HepG2 (cell line): Measurements from ENCODE around the gene CTNNA3. TPM values are rescaled to one million over a fixed set of nuclear protein-coding genes. Genes with fewer than 3 reads are reported as not detected.

Experiments used
- ATAC-seq: fragments of 200-7000 bp; cut with Tn5 transposase; 3 replicates; pipeline ENCODE4 v1.9.1; 2020; ENCODE audit warnings: mild to moderate bottlenecking, moderate library complexity
- BruUV-seq: library from RNA; stranded (reverse); fragments of 400-500 nt; replicated peaks from 2 replicates; lab custom pipeline; 2021; lab: Mats Ljungman, UMichigan
- CTCF ChIA-PET: fragments of 300-600 bp; formaldehyde crosslinking; extraction: SDS; loops from one replicate; lab custom pipeline; 2021; ENCODE audit warnings: low total read pairs, inconsistent platforms, low intra/inter-chr PET ratio; lab: Yijun Ruan, JAX
- POLR2A ChIA-PET: fragments of 350-600 bp; sonication (Branson Sonifier 250); formaldehyde crosslinking; loops from one replicate; lab custom pipeline; 2020; ENCODE audit warnings: antibody characterized with exemption, inconsistent platforms; lab: Yijun Ruan, JAX
- DNase-seq: peaks from one replicate; pipeline ENCODE4 v3.0.0-alpha.2; 2015; ENCODE audit warnings: low spot score
- FAIRE-seq: peaks from 3 replicates; lab custom pipeline; 2011; peaks lifted over from hg19 to GRCh38; lab: Jason Lieb, UNC
- H2AFZ ChIP-seq: one replicate; pipeline ENCODE4 v1.6.1; 2011; ENCODE audit warnings: low read length, inconsistent platforms
- H3K27ac ChIP-seq: fragments of 300-600 bp; 3 replicates; pipeline ENCODE4 v1.8.0; 2011; ENCODE audit warnings: mixed run types, mild to moderate bottlenecking, mixed read lengths, low read length, inconsistent platforms; ENCODE audit not compliant: insufficient read depth; ENCODE audit errors: extremely low read length
- H3K27me3 ChIP-seq, 2 experiments: fragments of 200-600 bp in 1 of 2; 2 replicates in 1 of 2; 3 replicates in 1 of 2; pipeline versions ENCODE4 v1.6.0 to v1.8.0; 2011; ENCODE audit warnings: low read length in 2 of 2, mild to moderate bottlenecking in 2 of 2, moderate library complexity in 2 of 2, inconsistent platforms in 1 of 2; ENCODE audit not compliant: insufficient read depth in 2 of 2, control insufficient read depth in 1 of 2
- H3K36me3 ChIP-seq, 2 experiments: fragments of 200-600 bp in 1 of 2; replicated peaks in 1 of 2; 2 replicates in 1 of 2; 3 replicates in 1 of 2; pipeline versions ENCODE4 v1.5.1 to v1.8.0; 2011; ENCODE audit warnings: low read length in 2 of 2, inconsistent platforms in 1 of 2; ENCODE audit not compliant: insufficient read depth in 2 of 2, control insufficient read depth in 1 of 2
- H3K4me1 ChIP-seq: 2 replicates; pipeline ENCODE4 v1.5.1; 2012; ENCODE audit warnings: low read length, inconsistent platforms; ENCODE audit not compliant: insufficient read depth
- H3K4me2 ChIP-seq: 2 replicates; pipeline ENCODE4 v1.6.0; 2011; ENCODE audit warnings: low read depth, low read length, inconsistent platforms
- H3K4me3 ChIP-seq, 3 experiments: fragments of 200-600 bp in 1 of 3; sonication (generic), shearing (Covaris generic) in 1 of 3; replicated peaks in 1 of 3; 2 replicates each; pipeline ENCODE4 v1.5.1; 2011 to 2016; ENCODE audit warnings: low read length in 3 of 3, inconsistent platforms in 2 of 3, low read depth in 2 of 3, mild to moderate bottlenecking in 2 of 3, control low read depth in 1 of 3, mixed read lengths in 1 of 3; ENCODE audit not compliant: insufficient read depth in 1 of 3
- H3K79me2 ChIP-seq: one replicate; pipeline ENCODE4 v1.6.1; 2011; ENCODE audit warnings: low read length, inconsistent platforms; ENCODE audit not compliant: insufficient read depth
- H3K9ac ChIP-seq: 2 replicates; pipeline ENCODE4 v1.6.0; 2011; ENCODE audit warnings: mild to moderate bottlenecking, low read depth, low read length, inconsistent platforms; ENCODE audit not compliant: insufficient read depth
- H3K9me3 ChIP-seq: 2 replicates; pipeline ENCODE4 v1.5.1; 2012; ENCODE audit warnings: mild to moderate bottlenecking, low read length
- H4K20me1 ChIP-seq: 2 replicates; pipeline ENCODE4 v1.6.0; 2011; ENCODE audit warnings: inconsistent platforms, mild to moderate bottlenecking, low read length, moderate library complexity; ENCODE audit not compliant: insufficient read depth
- HNRNPL ChIP-seq: fragments of 200-400 bp; formaldehyde crosslinking; IDR thresholded peaks from 2 replicates; pipeline ENCODE4 v1.6.1; 2017; ENCODE audit warnings: mild to moderate bottlenecking, low read depth, low read length
- IRF2 ChIP-seq: IDR thresholded peaks from 2 replicates; pipeline ENCODE4 v1.6.1; 2018; ENCODE audit warnings: missing genetic modification reagents, missing compliant biosample characterization
- PRPF4 ChIP-seq: fragments of 200-400 bp; formaldehyde crosslinking; IDR thresholded peaks from 2 replicates; pipeline ENCODE4 v1.6.1; 2016; ENCODE audit warnings: low read length, low read depth; ENCODE audit not compliant: poor library complexity, severe bottlenecking
- SNAPC2 ChIP-seq: sonication (generic); formaldehyde crosslinking; IDR thresholded peaks from 2 replicates; pipeline ENCODE4 v1.8.1; 2022; ENCODE audit warnings: mild to moderate bottlenecking, missing genetic modification reagents
- TCF7 ChIP-seq: sonication (generic); IDR thresholded peaks from 2 replicates; pipeline ENCODE4 v1.6.1; 2016; ENCODE audit warnings: antibody characterized with exemption, low read depth
- ZNF510 ChIP-seq: sonication (generic); formaldehyde crosslinking; IDR thresholded peaks from 2 replicates; pipeline ENCODE4 v1.4.0; 2020; ENCODE audit warnings: low read depth, mild to moderate bottlenecking, missing genetic modification reagents
- ZNF558 ChIP-seq: sonication (generic); formaldehyde crosslinking; IDR thresholded peaks from 2 replicates; pipeline ENCODE4 v1.9.0; 2022; ENCODE audit warnings: mild to moderate bottlenecking, missing genetic modification reagents, borderline replicate concordance
- ZNF788 ChIP-seq: sonication (generic); formaldehyde crosslinking; IDR thresholded peaks from 2 replicates; pipeline ENCODE4 v1.5.0; 2020; ENCODE audit warnings: mild to moderate bottlenecking, missing genetic modification reagents, borderline replicate concordance
- ZSCAN21 ChIP-seq: sonication (generic); formaldehyde crosslinking; IDR thresholded peaks from 2 replicates; pipeline ENCODE4 v1.8.0; 2022; ENCODE audit warnings: mild to moderate bottlenecking, missing genetic modification reagents, moderate library complexity, borderline replicate concordance
- WGBS: methylation state at CpG from one replicate; pipeline ENCODE4 v1.1.6; 2017; ENCODE audit warnings: low lambda C conversion rate; 5-methylcytosine and 5-hydroxymethylcytosine counted together
- in situ Hi-C: cut with HindIII; loops from 2 replicates; pipeline ENCODE4 v1.10.0; 2017; ENCODE audit warnings: low pct_unique_long_range_greater_than_20kb; ENCODE audit not compliant: extremely low pct_ligation_motif_present
- intact Hi-C: fragments of 100-400 bp; cut with micrococcal nuclease; formaldehyde crosslinking; loops from one replicate; pipeline ENCODE4 v1.10.0; 2022; ENCODE audit not compliant: unreplicated experiment
- polyA plus RNA-seq, 8 experiments: library from polyadenylated mRNA; depleted of rRNA in 3 of 8; stranded (reverse) in 7 of 8; unstranded in 1 of 8; fragments of >200 nt; fragmentation: Illumina TruSeq in 4 of 8; extraction: Trizol in 4 of 8; gene quantifications; 2 replicates each; pipeline versions ENCODE4 v1.2.1 to v1.2.3, GENCODE V29; 2011 to 2016; ENCODE audit warnings: low read depth in 4 of 8, missing spikeins in 1 of 8, mixed read lengths in 1 of 8; ENCODE audit not compliant: insufficient read depth in 1 of 8
- total RNA-seq, 5 experiments: library from RNA; depleted of rRNA; stranded (reverse); fragments of >200 nt; fragmentation: Illumina TruSeq; extraction: Trizol; gene quantifications; 2 replicates each; pipeline ENCODE4 v1.2.3, GENCODE V29; 2016; ENCODE audit warnings: low read depth in 1 of 5
- TF ChIP-seq, protein P1 (sequence below): sonication (generic); formaldehyde crosslinking; IDR thresholded peaks from 2 replicates; pipeline ENCODE4 v1.4.0; 2020; ENCODE audit warnings: missing genetic modification reagents
- TF ChIP-seq, protein P2 (sequence below): sonication (generic); formaldehyde crosslinking; IDR thresholded peaks from 2 replicates; pipeline ENCODE4 v1.5.0; 2020; ENCODE audit warnings: missing genetic modification reagents
- TF ChIP-seq, protein P3 (sequence below): sonication (generic); formaldehyde crosslinking; IDR thresholded peaks from 2 replicates; pipeline ENCODE4 v1.5.0; 2020; ENCODE audit warnings: mild to moderate bottlenecking, missing genetic modification reagents, borderline replicate concordance
- TF ChIP-seq, protein P4 (sequence below): fragments of 450-650 bp; IDR thresholded peaks from 2 replicates; pipeline ENCODE4 v1.6.1; 2017
- TF ChIP-seq, protein P5 (sequence below): sonication (generic); formaldehyde crosslinking; IDR thresholded peaks from 2 replicates; pipeline ENCODE4 v1.9.0; 2021; ENCODE audit warnings: missing genetic modification reagents, borderline replicate concordance
- TF ChIP-seq, protein P6 (sequence below): sonication (generic); formaldehyde crosslinking; IDR thresholded peaks from 2 replicates; pipeline ENCODE4 v1.8.1; 2023; ENCODE audit warnings: missing genetic modification reagents, inconsistent platforms, borderline replicate concordance

Gene CTNNA3
- total and polyA plus RNA-seq, 2 of the 13 experiments (the other 11 are each of a cell fraction or from before 2014, with no cell fraction given), result not detected

DNA sequence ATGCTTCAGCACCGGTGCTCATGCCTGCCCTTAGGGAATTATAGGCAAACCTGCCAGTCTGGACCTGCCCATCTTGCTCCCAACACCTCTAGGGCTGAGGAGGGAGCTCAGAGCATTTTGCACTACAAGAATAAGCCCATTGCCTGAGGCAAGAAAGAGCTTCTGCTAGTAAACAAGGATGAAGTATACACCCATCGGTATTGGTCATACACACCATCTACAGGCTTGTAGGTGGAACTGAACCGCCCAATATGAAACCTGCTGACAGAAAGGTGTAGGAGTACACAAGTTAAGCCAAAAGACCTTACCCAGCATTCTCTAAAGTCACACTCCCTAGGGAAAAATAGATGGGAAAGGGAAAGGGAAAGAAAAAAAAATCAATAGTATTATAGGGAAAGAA is 1727.1 kb downstream of the CTNNA3 start:
- no peak for ATAC-seq

More for the DNA sequence above, 1727.1 kb downstream of the CTNNA3 start:
- H4K20me1 ChIP-seq, result no peaks in the 10 kb centered on the region
- no peak overlapping the region for H3K27ac ChIP-seq
- TF ChIP-seq, protein P1, sequence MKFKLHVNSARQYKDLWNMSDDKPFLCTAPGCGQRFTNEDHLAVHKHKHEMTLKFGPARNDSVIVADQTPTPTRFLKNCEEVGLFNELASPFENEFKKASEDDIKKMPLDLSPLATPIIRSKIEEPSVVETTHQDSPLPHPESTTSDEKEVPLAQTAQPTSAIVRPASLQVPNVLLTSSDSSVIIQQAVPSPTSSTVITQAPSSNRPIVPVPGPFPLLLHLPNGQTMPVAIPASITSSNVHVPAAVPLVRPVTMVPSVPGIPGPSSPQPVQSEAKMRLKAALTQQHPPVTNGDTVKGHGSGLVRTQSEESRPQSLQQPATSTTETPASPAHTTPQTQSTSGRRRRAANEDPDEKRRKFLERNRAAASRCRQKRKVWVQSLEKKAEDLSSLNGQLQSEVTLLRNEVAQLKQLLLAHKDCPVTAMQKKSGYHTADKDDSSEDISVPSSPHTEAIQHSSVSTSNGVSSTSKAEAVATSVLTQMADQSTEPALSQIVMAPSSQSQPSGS, result no peak
- TF ChIP-seq, protein P2, sequence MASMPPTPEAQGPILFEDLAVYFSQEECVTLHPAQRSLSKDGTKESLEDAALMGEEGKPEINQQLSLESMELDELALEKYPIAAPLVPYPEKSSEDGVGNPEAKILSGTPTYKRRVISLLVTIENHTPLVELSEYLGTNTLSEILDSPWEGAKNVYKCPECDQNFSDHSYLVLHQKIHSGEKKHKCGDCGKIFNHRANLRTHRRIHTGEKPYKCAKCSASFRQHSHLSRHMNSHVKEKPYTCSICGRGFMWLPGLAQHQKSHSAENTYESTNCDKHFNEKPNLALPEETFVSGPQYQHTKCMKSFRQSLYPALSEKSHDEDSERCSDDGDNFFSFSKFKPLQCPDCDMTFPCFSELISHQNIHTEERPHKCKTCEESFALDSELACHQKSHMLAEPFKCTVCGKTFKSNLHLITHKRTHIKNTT (CRISPR knock-in tag), result no peak
- no peak for TF ChIP-seq ZNF558 (CRISPR knock-in tag)
- TF ChIP-seq SNAPC2 (CRISPR knock-in tag), result no peak
- TF ChIP-seq IRF2 (CRISPR knock-in tag), result no peak
- no peak for TF ChIP-seq PRPF4
- no peak for TF ChIP-seq ZNF788 (CRISPR knock-in tag)
- TF ChIP-seq, protein P3, sequence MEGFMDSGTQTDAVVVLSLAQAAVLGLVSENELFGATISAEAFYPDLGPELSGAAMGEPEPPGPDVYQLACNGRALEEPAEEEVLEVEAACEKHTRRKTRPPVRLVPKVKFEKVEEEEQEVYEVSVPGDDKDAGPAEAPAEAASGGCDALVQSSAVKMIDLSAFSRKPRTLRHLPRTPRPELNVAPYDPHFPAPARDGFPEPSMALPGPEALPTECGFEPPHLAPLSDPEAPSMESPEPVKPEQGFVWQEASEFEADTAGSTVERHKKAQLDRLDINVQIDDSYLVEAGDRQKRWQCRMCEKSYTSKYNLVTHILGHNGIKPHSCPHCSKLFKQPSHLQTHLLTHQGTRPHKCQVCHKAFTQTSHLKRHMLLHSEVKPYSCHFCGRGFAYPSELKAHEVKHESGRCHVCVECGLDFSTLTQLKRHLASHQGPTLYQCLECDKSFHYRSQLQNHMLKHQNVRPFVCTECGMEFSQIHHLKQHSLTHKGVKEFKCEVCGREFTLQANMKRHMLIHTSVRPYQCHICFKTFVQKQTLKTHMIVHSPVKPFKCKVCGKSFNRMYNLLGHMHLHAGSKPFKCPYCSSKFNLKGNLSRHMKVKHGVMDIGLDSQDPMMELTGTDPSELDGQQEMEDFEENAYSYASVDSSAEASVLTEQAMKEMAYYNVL (CRISPR knock-in tag), result no peak
- TF ChIP-seq, protein P4, sequence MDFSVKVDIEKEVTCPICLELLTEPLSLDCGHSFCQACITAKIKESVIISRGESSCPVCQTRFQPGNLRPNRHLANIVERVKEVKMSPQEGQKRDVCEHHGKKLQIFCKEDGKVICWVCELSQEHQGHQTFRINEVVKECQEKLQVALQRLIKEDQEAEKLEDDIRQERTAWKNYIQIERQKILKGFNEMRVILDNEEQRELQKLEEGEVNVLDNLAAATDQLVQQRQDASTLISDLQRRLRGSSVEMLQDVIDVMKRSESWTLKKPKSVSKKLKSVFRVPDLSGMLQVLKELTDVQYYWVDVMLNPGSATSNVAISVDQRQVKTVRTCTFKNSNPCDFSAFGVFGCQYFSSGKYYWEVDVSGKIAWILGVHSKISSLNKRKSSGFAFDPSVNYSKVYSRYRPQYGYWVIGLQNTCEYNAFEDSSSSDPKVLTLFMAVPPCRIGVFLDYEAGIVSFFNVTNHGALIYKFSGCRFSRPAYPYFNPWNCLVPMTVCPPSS, result no peak
- no peak for TF ChIP-seq HNRNPL
- TF ChIP-seq, protein P5, sequence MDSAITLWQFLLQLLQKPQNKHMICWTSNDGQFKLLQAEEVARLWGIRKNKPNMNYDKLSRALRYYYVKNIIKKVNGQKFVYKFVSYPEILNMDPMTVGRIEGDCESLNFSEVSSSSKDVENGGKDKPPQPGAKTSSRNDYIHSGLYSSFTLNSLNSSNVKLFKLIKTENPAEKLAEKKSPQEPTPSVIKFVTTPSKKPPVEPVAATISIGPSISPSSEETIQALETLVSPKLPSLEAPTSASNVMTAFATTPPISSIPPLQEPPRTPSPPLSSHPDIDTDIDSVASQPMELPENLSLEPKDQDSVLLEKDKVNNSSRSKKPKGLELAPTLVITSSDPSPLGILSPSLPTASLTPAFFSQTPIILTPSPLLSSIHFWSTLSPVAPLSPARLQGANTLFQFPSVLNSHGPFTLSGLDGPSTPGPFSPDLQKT (CRISPR knock-in tag), result no peak
- TF ChIP-seq, protein P6, sequence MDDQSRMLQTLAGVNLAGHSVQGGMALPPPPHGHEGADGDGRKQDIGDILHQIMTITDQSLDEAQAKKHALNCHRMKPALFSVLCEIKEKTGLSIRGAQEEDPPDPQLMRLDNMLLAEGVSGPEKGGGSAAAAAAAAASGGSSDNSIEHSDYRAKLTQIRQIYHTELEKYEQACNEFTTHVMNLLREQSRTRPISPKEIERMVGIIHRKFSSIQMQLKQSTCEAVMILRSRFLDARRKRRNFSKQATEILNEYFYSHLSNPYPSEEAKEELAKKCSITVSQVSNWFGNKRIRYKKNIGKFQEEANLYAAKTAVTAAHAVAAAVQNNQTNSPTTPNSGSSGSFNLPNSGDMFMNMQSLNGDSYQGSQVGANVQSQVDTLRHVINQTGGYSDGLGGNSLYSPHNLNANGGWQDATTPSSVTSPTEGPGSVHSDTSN (CRISPR knock-in tag), result no peak
- no peak for TF ChIP-seq ZNF510 (CRISPR knock-in tag)
- no peak for TF ChIP-seq TCF7
- TF ChIP-seq ZSCAN21 (CRISPR knock-in tag), result no peak
- CTCF ChIA-PET, result no interaction called here
- intact Hi-C loops, result no loop called here
- H3K4me1 ChIP-seq, result no peaks in the 10 kb centered on the region
- no peak overlapping the region for H2AFZ ChIP-seq
- in situ Hi-C loops, result no loop called here
- POLR2A ChIA-PET, result no interaction called here
- FAIRE-seq (no peak), DNase-seq (no peak)
- WGBS, result 0% methylated on average over 3 of the region's 3 CpGs
- H3K36me3 ChIP-seq, result no peaks in the 10 kb centered on the region
- H3K4me2 ChIP-seq, result no peak overlapping the region
- peaks cover 60% of the 10 kb centered on the region for H3K9me3 ChIP-seq
- no peaks in the 10 kb centered on the region for H3K79me2 ChIP-seq
- H3K4me3 ChIP-seq, result no peak overlapping the region
- H3K9ac ChIP-seq, result no peak overlapping the region
- BruUV-seq, result no TSS peak
- H3K27me3 ChIP-seq, result no peaks in the 10 kb centered on the region
